GM18499 (cell line): ENCODE results near the gene DGLUCY.
"Not testable (repeated sequence)": the region's sequence is repeated elsewhere in the genome, so short reads cannot be mapped to it uniquely, and the experiment has no call there.

ENCODE experiments used
- ATAC-seq: cut with Tn5 transposase; IDR thresholded peaks from one replicate; pipeline ENCODE4 v1.9.1; 2021; ENCODE audit warnings: moderate number of reproducible peaks; ENCODE audit not compliant: insufficient read depth, unreplicated experiment

Gene DGLUCY

GRCh38 chr14:91229005-91229382 is 115.1 kb downstream of the DGLUCY start:
- no peak for ATAC-seq

GRCh38 chr14:91229743-91230200 is 115.9 kb downstream of the DGLUCY start:
- peak; percentile 59 for ATAC-seq

GRCh38 chr14:91230397-91231035 is 116.6 kb downstream of the DGLUCY start:
- no peak for ATAC-seq

- ATAC-seq = no peak
Observed at GRCh38 chr14:91231446-91231845, 117.6 kb downstream of the DGLUCY start.

GRCh38 chr14:91232052-91232451 is 118.2 kb downstream of the DGLUCY start:
- no peak for ATAC-seq

GRCh38 chr14:91232603-91233002 is 118.7 kb downstream of the DGLUCY start:
- no peak for ATAC-seq

- ATAC-seq = no peak
Observed at GRCh38 chr14:91233936-91234790, 120.3 kb downstream of the DGLUCY start.

GRCh38 chr14:91234791-91235114 is 120.9 kb downstream of the DGLUCY start:
- ATAC-seq = no peak

- no peak for ATAC-seq
Observed at GRCh38 chr14:91235841-91236240, 122.0 kb downstream of the DGLUCY start.

- ATAC-seq = no peak
Observed at GRCh38 chr14:91237219-91237618, 123.3 kb downstream of the DGLUCY start.

GRCh38 chr14:91238085-91238484 is 124.2 kb downstream of the DGLUCY start:
- ATAC-seq = no peak

- ATAC-seq = no peak
Observed at GRCh38 chr14:91238661-91239060, 124.8 kb downstream of the DGLUCY start.

GRCh38 chr14:91241863-91242262 is 128.0 kb downstream of the DGLUCY start:
- peak; percentile 35 for ATAC-seq

GRCh38 chr14:91242635-91243034 is 128.8 kb downstream of the DGLUCY start:
- no peak for ATAC-seq

- no peak for ATAC-seq
Observed at GRCh38 chr14:91243074-91243471, 129.2 kb downstream of the DGLUCY start.

GRCh38 chr14:91244501-91244901 is 130.6 kb downstream of the DGLUCY start, which contains the start of gene GPR68:
TSS of gene GPR68 (minus strand) at chr14:91244704. CDS start at chr14:91235050, 9,654 bp downstream.
- no peak for ATAC-seq

GRCh38 chr14:91245029-91245428 is 131.2 kb downstream of the DGLUCY start:
- ATAC-seq = no peak

- ATAC-seq = not testable (repeated sequence)
Observed at GRCh38 chr14:91245616-91246015, 131.7 kb downstream of the DGLUCY start.

- no peak for ATAC-seq
Observed at GRCh38 chr14:91246051-91246852, 132.4 kb downstream of the DGLUCY start.

GRCh38 chr14:91249841-91250616 is 136.2 kb downstream of the DGLUCY start:
- ATAC-seq = peak; percentile 76
